ENCODE results near the gene GPN2. TPM values are rescaled to one million over a fixed set of nuclear protein-coding genes. Genes with fewer than 3 reads are reported as not detected.

Gene GPN2
- total and polyA plus RNA-seq, 9 of the 15 experiments (the other 6 are each of a cell fraction or from before 2014, with no cell fraction given) = 9.9 to 58.8 (median 20.4) TPM

DNA sequence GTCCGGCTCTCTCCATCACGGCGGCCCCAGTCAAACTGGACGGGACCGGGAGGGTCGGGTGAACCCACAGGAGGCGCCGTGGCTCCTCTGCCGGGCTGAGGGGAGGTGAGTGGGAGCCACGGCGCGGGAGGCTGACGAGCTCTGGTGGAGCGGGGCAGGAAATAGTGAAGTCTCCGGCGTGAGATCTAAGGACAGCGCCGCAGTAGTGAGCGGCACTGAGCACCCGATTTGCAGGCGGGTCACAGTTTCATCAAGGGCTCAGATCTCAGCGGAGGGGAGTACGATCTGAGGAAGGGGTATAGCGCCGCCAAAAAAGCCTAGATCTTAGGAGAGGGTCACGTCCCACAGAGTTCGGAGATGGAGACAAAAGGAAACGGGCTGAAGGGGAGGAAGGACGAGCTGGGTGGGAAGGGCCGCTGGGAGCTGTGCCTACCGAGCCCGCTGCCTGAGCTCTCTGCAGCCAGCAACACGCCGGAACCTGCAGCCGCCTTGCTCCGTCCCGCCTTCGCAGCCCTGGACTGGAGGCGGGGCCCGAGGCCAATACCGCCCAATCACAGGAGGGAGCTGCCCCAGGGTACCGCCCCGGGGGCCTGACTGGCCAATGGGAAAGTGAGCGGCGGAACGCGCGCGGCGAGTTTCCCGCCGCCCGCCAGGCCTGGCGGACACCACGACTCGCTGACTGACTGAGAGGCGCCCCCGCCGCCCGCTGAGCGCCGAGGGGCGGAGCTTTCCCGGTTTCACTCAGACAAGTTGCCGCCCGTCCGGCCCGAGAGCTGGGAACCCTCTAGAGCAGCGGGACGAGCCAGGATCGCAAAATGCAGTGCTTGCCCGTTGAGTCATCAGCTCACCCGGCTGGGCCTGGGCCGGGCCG, 25.2 kb downstream of the GPN2 start (continued):
- peak; percentile 83 for TF ChIP-seq MYC (IDR thresholded peaks at IDR 0.05; ENCODE audit: low read depth, low read length)
- peak; percentile 57; the same call in 1 of the 2 replicates for TF ChIP-seq MYC (CRISPR knock-in tag; IDR thresholded peaks at IDR 0.05; ENCODE audit: borderline replicate concordance, low read depth)
- peak; percentile 76; the same call in 1 of the 2 replicates for TF ChIP-seq GTF2E2 (tag; IDR thresholded peaks at IDR 0.05)
- no peak for TF ChIP-seq SRSF3 (IDR thresholded peaks at IDR 0.05; ENCODE audit: insufficient read depth, low read length)
- TF ChIP-seq SAP30 (IDR thresholded peaks at IDR 0.05; ENCODE audit: borderline replicate concordance, insufficient read depth, low read depth, low read length, poor library complexity, severe bottlenecking) = peak; percentile 77
- no peak for TF ChIP-seq TGIF2 (CRISPR knock-in tag; IDR thresholded peaks at IDR 0.05)
- TF ChIP-seq GABPA (tag; conservative IDR thresholded peaks at IDR 0.05; ENCODE audit: low read depth) = peak; percentile 88
- TF ChIP-seq ZNF224 (CRISPR knock-in tag; IDR thresholded peaks at IDR 0.05) = no peak
- no peak for TF ChIP-seq ZEB2 (IDR thresholded peaks at IDR 0.05)
- TF ChIP-seq CBX8 (IDR thresholded peaks at IDR 0.05; ENCODE audit: borderline replicate concordance, extremely low read depth, low read depth, low read length, poor library complexity, severe bottlenecking) = no peak
- TF ChIP-seq ZNF239 (CRISPR knock-in tag; IDR thresholded peaks at IDR 0.05) = no peak
- 0 out of 2 replicates have a peak, but pooled peaks have one; percentile 59 for TF ChIP-seq SMAD4 (CRISPR knock-in tag; conservative IDR thresholded peaks at IDR 0.05)
- peak; percentile 76 for TF ChIP-seq JUND (IDR thresholded peaks at IDR 0.05; ENCODE audit: borderline replicate concordance, low read depth, low read length)
- peak; percentile 65; the same call in 1 of the 3 replicates for TF ChIP-seq JUND (tag; IDR thresholded peaks at IDR 0.05; ENCODE audit: borderline replicate concordance, low read depth, low read length)
- TF ChIP-seq, protein P1, sequence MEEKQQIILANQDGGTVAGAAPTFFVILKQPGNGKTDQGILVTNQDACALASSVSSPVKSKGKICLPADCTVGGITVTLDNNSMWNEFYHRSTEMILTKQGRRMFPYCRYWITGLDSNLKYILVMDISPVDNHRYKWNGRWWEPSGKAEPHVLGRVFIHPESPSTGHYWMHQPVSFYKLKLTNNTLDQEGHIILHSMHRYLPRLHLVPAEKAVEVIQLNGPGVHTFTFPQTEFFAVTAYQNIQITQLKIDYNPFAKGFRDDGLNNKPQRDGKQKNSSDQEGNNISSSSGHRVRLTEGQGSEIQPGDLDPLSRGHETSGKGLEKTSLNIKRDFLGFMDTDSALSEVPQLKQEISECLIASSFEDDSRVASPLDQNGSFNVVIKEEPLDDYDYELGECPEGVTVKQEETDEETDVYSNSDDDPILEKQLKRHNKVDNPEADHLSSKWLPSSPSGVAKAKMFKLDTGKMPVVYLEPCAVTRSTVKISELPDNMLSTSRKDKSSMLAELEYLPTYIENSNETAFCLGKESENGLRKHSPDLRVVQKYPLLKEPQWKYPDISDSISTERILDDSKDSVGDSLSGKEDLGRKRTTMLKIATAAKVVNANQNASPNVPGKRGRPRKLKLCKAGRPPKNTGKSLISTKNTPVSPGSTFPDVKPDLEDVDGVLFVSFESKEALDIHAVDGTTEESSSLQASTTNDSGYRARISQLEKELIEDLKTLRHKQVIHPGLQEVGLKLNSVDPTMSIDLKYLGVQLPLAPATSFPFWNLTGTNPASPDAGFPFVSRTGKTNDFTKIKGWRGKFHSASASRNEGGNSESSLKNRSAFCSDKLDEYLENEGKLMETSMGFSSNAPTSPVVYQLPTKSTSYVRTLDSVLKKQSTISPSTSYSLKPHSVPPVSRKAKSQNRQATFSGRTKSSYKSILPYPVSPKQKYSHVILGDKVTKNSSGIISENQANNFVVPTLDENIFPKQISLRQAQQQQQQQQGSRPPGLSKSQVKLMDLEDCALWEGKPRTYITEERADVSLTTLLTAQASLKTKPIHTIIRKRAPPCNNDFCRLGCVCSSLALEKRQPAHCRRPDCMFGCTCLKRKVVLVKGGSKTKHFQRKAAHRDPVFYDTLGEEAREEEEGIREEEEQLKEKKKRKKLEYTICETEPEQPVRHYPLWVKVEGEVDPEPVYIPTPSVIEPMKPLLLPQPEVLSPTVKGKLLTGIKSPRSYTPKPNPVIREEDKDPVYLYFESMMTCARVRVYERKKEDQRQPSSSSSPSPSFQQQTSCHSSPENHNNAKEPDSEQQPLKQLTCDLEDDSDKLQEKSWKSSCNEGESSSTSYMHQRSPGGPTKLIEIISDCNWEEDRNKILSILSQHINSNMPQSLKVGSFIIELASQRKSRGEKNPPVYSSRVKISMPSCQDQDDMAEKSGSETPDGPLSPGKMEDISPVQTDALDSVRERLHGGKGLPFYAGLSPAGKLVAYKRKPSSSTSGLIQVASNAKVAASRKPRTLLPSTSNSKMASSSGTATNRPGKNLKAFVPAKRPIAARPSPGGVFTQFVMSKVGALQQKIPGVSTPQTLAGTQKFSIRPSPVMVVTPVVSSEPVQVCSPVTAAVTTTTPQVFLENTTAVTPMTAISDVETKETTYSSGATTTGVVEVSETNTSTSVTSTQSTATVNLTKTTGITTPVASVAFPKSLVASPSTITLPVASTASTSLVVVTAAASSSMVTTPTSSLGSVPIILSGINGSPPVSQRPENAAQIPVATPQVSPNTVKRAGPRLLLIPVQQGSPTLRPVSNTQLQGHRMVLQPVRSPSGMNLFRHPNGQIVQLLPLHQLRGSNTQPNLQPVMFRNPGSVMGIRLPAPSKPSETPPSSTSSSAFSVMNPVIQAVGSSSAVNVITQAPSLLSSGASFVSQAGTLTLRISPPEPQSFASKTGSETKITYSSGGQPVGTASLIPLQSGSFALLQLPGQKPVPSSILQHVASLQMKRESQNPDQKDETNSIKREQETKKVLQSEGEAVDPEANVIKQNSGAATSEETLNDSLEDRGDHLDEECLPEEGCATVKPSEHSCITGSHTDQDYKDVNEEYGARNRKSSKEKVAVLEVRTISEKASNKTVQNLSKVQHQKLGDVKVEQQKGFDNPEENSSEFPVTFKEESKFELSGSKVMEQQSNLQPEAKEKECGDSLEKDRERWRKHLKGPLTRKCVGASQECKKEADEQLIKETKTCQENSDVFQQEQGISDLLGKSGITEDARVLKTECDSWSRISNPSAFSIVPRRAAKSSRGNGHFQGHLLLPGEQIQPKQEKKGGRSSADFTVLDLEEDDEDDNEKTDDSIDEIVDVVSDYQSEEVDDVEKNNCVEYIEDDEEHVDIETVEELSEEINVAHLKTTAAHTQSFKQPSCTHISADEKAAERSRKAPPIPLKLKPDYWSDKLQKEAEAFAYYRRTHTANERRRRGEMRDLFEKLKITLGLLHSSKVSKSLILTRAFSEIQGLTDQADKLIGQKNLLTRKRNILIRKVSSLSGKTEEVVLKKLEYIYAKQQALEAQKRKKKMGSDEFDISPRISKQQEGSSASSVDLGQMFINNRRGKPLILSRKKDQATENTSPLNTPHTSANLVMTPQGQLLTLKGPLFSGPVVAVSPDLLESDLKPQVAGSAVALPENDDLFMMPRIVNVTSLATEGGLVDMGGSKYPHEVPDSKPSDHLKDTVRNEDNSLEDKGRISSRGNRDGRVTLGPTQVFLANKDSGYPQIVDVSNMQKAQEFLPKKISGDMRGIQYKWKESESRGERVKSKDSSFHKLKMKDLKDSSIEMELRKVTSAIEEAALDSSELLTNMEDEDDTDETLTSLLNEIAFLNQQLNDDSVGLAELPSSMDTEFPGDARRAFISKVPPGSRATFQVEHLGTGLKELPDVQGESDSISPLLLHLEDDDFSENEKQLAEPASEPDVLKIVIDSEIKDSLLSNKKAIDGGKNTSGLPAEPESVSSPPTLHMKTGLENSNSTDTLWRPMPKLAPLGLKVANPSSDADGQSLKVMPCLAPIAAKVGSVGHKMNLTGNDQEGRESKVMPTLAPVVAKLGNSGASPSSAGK (IDR thresholded peaks at IDR 0.05) = peak; percentile 46
- TF ChIP-seq GTF2F1 (IDR thresholded peaks at IDR 0.05; ENCODE audit: low read depth, low read length) = 0 out of 2 replicates have a peak, but pooled peaks have one; percentile 27

Data from K562 (cell line).